Lung microvascular endothelial cell (primary cell): ENCODE results near the gene POMGNT1. TPM values are rescaled to one million over a fixed set of nuclear protein-coding genes. Genes with fewer than 3 reads are reported as not detected.
A peak's percentile ranks its signal among the peaks of the same experiment; 100 is the strongest.

Source experiments
- DNase-seq, 2 donors: peaks; one replicate each; pipeline versions ENCODE4 v3.0.0 to v3.0.0-alpha.2; 2010; ENCODE audit warnings: low read depth in 2 of 2
- total RNA-seq: library from RNA; depleted of rRNA; stranded (reverse); fragments of >200 nt; gene quantifications from 2 replicates; pipeline ENCODE4 v1.2.1, GENCODE V29; 2014

Gene POMGNT1
- total RNA-seq, 1 donor from 2014 or later: 40.5 TPM

GRCh38 chr1:46158312-46159281 lies 39.6 kb downstream of the POMGNT1 start:
- no peak for DNase-seq

- no peak for DNase-seq
Measured at GRCh38 chr1:46157916-46158311, 40.3 kb downstream of the POMGNT1 start.

DNA sequence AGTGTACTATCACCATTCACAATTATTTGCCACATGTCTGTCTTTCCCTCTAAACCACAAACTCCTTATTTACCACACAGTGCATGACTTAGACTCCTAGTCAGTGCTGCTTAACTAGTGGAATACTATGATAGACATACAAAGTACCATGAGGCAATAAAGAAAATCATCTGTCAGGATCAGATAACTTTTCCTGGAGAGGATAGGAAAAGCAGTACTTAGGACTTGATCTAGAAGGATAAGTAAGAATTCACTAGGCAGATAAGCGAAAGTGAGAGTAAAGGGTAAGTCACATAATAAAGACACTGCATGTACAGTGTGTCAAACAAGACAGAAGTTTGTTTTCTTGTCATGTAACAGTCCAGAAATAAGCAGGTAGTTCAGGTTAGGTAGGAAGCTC lies 44.5 kb downstream of the POMGNT1 start:
- DNase-seq: no peak

DNA sequence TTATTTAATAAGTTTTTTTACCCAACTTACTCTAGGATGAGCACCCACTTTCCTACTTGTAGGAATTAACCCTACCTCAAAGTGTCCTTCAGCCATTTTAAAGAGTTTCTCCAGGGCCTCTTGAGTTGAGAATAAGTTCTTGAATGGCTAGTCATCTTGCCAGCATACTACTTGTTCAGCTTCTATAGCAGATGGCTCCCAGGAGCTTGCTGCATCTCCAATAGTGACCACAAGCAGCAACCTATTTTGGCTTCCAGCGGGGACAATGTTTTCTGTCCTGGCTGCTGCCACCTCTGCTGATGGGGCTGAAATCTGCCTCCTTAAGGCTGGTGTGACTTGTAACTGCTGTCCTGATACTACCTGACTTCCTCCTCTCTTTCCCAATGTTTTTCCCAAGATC lies 45.0 kb downstream of the POMGNT1 start:
- DNase-seq: no peak

DNA sequence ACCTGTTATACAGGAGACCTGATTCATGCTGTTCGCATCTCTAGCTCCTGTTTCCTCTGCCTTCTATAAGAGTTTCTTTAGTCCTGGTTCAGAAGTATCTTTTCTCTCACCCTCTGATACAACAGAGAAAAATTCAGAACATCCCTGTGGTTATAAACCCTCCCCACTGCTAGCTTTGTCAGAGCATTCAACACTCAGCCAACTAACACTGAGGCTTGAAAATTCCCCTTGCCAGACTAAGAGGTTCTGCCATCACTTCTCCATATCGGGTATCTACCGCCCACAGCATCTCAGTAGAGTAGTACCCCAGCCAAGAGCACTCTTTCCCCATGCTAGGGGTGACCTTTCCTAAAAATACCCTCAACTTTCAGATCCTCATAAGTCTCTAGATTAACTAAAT lies 46.2 kb downstream of the POMGNT1 start:
- DNase-seq: no peak

- DNase-seq: peak; percentile 69 to 86
Measured at GRCh38 chr1:46150085-46150484, 48.1 kb downstream of the POMGNT1 start.

GRCh38 chr1:46148318-46148717 lies 49.9 kb downstream of the POMGNT1 start:
- DNase-seq: no peak

Other genes starting within 250 kb of the POMGNT1 start
- 11.7 and 16.6 TPM in 2 replicates for gene PIK3R3, start 65.8 kb downstream of the POMGNT1 start, total RNA-seq
- gene TSPAN1, start 23.3 kb downstream of the POMGNT1 start, total RNA-seq: 0.22 TPM in 1 of 2 replicates, not detected in the other
- gene P3R3URF, start 21.9 kb downstream of the POMGNT1 start, total RNA-seq: not detected in 2 replicates
- gene LURAP1, start 4.9 kb upstream of the POMGNT1 start, total RNA-seq: 0.60 and 1.3 TPM in 2 replicates
- gene RAD54L, start 49.3 kb upstream of the POMGNT1 start, total RNA-seq: 0.79 and 2.2 TPM in 2 replicates
- gene LRRC41, start 105.2 kb upstream of the POMGNT1 start, total RNA-seq: 43.4 and 45.0 TPM in 2 replicates
- gene UQCRH, start 105.3 kb upstream of the POMGNT1 start, total RNA-seq: 274 and 399 TPM in 2 replicates
- gene NSUN4, start 142.4 kb upstream of the POMGNT1 start, total RNA-seq: 12.2 and 16.3 TPM in 2 replicates
- 0.44 and 1.6 TPM in 2 replicates for gene FAAH, start 195.9 kb upstream of the POMGNT1 start, total RNA-seq